Stimulated activated CD4-positive, alpha-beta T cell treated with anti-CD3 and anti-CD28 coated beads, Interleukin-15, amount 100 ng/mL, for 24 hours (primary cell): Measurements from ENCODE around the gene TGM2.

Source experiments
- DNase-seq: peaks from one replicate; pipeline ENCODE4 v3.0.0-alpha.2; 2020

The TGM2 gene

GRCh38 chr20:38129248-38129865 is 35.7 kb downstream of the TGM2 start:
- no peak for DNase-seq

- no peak for DNase-seq
These were observed 36.4 kb downstream of the TGM2 start for GRCh38 chr20:38128691-38129090.

DNA sequence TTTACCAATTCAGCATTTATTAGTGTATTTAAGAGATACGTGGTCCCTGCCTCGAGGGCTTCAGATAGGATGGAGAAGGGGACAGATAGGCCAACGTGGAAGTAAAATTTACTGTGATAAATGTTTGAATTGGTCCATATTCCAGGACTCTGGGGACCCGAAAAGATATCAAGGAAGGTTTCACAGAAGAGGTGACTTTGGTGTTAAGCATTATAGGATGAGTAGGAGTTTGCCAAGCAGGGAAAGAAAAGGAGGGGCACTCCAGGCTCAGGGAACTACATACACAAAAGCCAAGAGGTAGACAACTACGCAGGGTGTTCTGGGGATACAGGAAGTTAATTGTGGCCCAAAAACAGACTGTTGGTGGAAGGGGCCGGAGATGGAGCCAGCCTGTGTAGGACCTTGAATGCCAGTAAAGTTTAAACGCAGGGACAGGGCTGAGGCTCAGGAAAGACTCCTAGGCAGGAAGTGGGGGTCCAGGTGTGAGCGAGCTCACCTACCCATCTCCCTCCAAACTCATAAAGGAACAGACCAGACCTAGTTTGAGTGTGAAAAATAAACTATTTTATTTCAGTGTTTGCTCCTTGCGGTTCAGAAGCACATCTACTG is 37.0 kb downstream of the TGM2 start:
- no peak for DNase-seq

- DNase-seq, result no peak
These were observed 38.0 kb downstream of the TGM2 start for GRCh38 chr20:38126932-38127621.

GRCh38 chr20:38126146-38126921 is 38.7 kb downstream of the TGM2 start:
- DNase-seq, result no peak

GRCh38 chr20:38125157-38126056 is 39.7 kb downstream of the TGM2 start:
- no peak for DNase-seq

- DNase-seq, result no peak
These were observed 42.0 kb downstream of the TGM2 start for GRCh38 chr20:38123021-38123587.

DNA sequence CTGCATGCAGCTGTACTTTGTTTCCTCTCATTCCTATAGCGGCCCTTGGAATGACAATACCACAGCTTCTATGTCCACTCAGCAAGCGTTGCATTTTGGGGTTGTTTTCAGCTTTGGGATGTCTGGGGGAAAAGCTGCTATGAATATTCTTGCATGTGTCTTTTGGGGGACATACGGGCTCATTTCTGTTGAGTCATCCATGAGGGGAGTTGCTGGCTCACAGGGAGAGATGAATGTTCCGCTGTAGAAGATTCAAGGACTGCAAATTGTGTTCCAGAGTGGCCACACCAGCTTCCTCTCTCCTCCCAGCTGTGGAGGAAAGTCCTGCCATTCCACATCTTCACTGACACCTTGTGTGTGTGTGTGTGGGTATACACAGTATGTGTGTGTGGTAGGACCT is 43.3 kb downstream of the TGM2 start:
- no peak for DNase-seq

DNA sequence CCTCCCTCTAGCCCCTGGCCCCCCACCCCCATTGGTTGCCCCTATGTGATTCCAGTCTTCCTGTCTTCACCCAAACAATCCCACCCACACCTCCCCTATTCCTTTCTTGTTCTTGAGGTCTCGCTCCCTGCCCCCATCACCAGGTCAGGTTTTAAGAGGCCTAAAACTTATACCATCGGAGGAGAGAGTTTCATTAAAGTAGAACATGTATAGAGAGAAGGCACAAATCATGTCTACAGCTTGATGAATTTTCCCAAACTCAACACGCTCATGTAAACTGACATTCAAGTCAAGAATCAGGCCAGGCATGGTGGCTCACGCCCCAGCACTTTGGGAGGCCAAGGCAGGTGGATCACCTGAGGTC is 44.5 kb downstream of the TGM2 start:
- no peak for DNase-seq

DNA sequence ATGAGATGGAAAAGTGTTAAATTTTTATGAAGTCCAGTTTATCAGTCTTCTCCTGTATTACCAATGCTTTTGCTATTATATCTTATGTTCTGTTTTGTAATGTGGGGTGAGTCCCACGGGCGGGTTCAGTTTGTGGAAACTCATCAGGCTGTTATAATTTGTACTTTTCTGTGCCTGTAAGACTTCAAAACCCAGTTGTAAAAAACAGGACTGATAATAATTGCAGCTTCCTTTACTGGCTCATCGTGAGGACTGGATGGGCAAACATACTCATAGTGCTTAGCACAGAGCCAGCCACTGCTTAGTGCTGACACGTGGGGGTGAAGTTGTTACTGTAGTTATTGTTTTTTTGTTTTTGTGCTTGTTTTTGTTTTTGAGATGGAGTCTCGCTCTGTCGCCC is 45.6 kb downstream of the TGM2 start:
- DNase-seq, result no peak

- no peak for DNase-seq
These were observed 47.4 kb downstream of the TGM2 start for GRCh38 chr20:38117635-38118034.

GRCh38 chr20:38117205-38117604 is 47.9 kb downstream of the TGM2 start:
- no peak for DNase-seq

GRCh38 chr20:38116409-38117165 is 48.5 kb downstream of the TGM2 start:
- no peak for DNase-seq

- no peak for DNase-seq
These were observed 49.2 kb downstream of the TGM2 start for GRCh38 chr20:38115896-38116295.

- DNase-seq, result no peak
These were observed 49.9 kb downstream of the TGM2 start for GRCh38 chr20:38115205-38115604.

GRCh38 chr20:38114353-38114791 is 50.7 kb downstream of the TGM2 start:
- no peak for DNase-seq

DNA sequence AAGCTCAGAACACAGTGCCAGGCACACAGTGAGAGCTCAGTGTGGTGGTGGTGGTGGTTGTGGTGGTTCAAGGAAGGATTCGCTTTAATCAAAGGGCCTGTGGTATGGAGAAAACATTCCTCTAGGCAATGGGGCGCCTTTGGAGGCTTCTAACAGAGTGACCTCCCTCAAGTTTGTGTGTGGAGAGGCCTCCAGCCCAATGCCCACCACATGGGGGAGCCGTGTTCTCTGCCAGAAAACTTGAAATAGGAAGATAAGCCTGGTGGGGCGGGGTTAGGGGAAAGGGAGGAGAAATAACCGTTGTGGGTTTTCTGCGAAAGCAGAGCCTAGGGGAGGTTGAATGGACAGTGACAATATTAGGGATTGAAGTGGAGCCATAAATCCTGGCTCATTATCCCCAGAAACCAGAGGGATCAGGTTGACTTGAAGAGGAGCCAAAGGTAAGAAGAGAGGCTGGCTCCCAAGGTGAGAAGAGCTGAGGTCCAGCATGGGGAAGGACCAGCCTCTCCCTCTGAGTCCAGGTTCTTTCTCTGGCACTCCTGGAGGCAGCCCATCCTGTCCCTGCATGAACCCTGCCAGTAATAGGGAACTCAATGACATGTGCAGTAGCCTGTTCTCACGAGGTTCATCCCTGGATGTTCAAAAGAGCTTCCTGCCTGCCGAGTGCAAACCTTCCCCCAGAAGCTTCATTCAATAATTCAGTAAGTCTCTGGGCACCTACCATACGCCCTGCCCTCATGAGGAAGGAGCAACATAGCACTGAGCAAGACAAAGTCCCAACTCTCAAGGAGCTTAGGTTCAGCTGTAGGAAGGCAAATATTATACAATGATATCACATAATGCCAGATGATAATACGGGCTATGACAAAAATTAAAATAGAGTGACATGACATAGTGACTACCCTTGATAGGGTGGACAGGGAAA is 51.4 kb downstream of the TGM2 start:
- peak; percentile 22 for DNase-seq

DNA sequence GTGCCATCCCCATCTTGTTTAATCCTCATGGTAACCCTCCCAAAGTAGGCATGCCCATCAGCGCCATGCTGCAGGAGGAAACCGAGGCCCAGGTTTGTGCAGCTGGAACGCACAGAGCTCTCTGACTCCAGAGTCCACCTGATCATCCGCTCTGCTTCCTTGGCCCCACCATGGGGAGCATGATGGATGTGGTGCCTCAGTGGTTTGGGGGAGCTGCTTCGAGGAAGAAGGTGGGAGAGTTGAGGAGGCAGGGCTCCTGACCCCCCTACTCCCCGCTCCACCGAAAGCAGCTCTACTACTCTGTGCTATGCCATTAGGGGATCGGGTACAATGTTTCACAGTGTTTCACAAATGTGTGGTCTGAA is 52.2 kb downstream of the TGM2 start:
- no peak for DNase-seq

GRCh38 chr20:38112261-38112929 is 52.7 kb downstream of the TGM2 start:
- no peak for DNase-seq
